Subcutaneous adipose tissue (tissue), 4 donors: ENCODE data around the gene KPNA4. TPM values are rescaled to one million over a fixed set of nuclear protein-coding genes. Genes with fewer than 3 reads are reported as not detected.

ENCODE experiments used
- total RNA-seq, 4 donors: library from RNA; depleted of rRNA; stranded (reverse); fragments of >200 nt; gene quantifications; one replicate each; pipeline ENCODE4 v1.1.0, GENCODE V29; 2016
- TF ChIP-seq, protein P1 (sequence below): fragments of 450-650 bp; IDR thresholded peaks from one replicate; pipeline ENCODE4 v1.5.1; 2016; ENCODE audit warnings: low read depth, mild to moderate bottlenecking, control low read depth, antibody characterized with exemption, moderate library complexity

KPNA4 gene
- total RNA-seq, 4 donors from 2014 or later = 31.1 to 70.3 (median 39.8) TPM

DNA sequence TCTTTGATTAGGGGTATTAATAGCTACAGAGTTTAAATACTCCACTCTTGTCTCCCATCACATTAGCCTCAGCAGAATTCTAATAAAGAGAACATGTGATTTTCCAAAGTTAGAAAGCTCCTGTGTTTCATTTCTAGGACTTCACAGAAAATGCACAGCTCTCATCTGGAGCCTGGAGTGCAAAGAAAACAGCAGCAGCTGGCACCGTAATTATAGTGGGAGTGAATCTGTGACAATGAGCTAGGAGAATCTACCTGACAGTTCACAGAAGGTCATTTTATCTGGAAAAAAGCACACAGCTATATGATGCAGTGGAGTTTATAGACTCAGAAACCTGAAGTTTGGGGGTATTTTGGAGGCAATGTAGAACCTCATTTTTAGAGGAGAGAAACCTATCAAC is 110.4 kb downstream of the KPNA4 start:
- TF ChIP-seq, protein P1, sequence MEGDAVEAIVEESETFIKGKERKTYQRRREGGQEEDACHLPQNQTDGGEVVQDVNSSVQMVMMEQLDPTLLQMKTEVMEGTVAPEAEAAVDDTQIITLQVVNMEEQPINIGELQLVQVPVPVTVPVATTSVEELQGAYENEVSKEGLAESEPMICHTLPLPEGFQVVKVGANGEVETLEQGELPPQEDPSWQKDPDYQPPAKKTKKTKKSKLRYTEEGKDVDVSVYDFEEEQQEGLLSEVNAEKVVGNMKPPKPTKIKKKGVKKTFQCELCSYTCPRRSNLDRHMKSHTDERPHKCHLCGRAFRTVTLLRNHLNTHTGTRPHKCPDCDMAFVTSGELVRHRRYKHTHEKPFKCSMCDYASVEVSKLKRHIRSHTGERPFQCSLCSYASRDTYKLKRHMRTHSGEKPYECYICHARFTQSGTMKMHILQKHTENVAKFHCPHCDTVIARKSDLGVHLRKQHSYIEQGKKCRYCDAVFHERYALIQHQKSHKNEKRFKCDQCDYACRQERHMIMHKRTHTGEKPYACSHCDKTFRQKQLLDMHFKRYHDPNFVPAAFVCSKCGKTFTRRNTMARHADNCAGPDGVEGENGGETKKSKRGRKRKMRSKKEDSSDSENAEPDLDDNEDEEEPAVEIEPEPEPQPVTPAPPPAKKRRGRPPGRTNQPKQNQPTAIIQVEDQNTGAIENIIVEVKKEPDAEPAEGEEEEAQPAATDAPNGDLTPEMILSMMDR = no peak

DNA sequence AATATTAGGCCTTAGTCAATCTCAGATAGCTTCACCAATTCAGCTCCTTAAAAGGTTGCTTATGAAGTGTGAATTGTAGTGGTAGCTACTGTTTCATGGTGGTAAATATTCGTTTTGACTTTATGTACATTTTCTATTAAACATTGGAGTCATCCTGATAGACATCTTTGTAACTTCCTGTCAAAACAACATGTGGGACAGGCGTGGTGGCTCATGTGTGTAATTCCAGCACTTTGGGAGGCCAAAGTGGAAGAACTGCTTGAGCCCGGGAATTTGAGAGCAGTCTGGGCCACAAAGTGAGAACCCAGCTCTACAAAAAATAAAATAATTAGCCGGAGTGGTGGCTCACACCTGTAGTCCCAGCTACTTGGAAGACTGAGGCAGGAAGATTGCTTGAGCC is 113.8 kb downstream of the KPNA4 start:
- TF ChIP-seq, protein P1 = no peak

DNA sequence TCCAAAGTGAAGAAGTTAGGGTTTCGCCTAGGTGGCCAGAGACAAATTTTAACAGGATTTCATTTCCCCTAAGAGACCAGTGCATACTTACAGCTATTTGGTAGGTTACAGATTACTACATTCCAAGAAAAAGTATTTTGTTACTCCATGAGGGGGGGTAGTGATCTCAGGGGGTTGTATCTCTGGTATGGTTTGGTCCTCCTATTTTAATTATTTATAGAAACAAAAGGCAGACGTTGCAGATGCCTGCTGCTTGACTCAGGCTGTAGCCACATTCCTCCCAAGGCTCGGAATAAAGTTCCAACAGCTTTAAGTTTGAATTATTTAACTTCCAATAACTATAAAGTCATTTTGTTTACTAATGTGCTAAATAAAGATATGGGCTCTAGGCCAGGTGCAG is 114.5 kb downstream of the KPNA4 start:
- TF ChIP-seq, protein P1 = no peak

DNA sequence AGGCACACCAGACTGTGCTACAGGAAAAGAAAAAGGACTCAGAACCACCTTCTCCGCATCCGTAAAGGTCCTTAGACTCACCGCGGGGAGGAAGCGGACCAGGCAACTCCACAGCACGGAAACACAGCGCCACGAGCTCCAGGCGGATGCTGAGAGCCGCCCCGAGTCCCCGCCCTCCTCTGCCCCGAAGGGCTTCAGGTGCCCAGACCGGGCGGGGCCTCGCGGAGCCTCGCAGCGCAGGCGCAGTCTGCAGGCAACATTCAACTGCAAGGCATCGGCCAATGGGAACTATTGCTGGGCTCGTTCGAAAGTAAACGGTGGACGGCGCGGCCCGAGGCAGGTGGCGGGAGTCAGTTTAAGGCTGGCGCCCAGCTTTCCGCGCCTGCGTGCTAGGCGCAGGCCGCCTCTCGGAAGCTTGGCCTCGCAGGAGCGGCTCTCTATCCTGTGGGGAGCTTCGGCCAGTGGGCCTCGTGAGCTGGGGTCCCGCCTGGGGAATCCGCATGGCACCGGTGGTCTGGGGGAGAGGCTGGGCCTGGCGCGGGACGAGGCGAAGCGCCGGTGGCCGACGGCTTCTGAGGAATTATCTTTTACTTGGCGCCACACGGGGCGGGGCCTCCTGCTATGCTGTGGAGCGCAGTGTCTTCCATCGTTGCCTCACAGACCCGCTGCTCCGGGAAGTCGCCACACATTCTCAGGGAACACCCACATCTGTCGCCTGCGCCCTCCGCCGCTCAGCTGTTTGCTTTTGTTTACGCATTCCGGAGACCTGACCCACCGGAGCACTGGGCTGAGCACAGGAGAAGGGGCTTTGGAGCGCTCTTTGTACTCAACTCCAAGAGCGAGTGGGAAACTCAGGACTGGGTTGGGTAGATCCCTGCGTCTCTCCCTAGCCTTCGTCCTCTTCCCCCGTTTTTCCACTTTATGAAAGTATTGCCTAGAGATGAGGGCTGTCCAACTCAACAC is 115.5 kb downstream of the KPNA4 start, which contains the start of gene TRIM59:
TSS of gene TRIM59 (minus strand) at position 151 of the 963 bp plus-strand sequence. CDS start 10,603 bp downstream, outside the sequence.
- TF ChIP-seq, protein P1 = no peak

DNA sequence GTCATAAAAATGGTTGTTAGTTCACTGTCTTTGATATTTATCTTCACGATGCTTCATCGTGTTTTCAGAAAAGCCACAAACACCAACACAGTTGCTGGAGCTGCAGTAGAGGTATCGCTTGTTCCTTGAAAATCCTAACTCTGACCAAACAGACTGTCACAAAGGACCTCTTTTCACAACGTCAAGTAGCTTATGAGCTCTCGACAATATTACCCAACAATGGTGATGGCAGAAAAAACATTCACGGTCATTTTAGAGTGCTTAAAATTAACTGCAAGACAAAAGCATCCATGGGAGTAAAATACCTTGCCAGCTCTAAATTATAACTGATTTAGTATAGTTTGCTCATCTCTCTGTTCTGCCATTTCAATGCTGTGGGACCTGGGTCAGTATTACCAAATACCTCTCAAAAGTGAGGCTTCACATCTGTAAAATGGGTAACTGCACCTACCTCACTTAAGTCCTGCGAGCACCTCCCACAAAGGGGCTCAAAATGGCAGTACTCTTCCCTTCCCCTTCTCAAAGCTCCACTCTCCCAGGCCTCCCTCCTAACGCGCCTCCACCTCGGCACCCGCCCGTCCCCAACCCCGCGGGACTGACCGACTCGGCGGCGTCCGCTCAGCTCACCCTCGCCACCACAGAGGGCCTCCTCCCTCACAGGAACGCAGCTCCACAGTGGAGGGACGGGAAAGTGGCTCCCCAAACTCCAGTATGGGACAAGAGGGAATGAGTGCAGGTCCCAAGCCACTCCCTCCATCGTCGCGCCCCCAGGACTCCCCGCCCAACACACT is 116.3 kb downstream of the KPNA4 start:
- TF ChIP-seq, protein P1 = no peak

DNA sequence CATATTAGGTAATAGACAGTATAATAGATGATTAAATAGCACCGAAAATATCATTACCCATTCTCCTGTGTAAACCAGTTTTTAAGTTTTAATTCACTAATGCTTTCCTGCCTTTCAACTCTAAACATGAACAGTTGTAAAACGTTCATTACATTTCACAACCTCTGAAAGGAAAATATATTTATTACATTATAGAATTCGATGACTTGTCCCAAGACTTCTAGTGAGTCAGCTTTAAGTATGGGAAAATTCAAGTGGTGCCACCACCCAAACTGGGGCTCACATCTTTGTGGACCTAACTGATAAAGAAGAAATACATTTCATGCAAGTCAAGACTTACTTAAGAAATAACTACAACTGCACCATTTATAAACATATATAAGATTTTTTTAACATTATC is 117.8 kb downstream of the KPNA4 start:
- TF ChIP-seq, protein P1 = no peak
